Measurements from ENCODE around the gene STK32B. TPM values are rescaled to one million over a fixed set of nuclear protein-coding genes. Genes with fewer than 3 reads are reported as not detected.

The STK32B gene
- polyA plus RNA-seq, 2 of the 4 experiments (the other 2 are of a cell fraction), result 7.6 to 12.1 TPM

DNA sequence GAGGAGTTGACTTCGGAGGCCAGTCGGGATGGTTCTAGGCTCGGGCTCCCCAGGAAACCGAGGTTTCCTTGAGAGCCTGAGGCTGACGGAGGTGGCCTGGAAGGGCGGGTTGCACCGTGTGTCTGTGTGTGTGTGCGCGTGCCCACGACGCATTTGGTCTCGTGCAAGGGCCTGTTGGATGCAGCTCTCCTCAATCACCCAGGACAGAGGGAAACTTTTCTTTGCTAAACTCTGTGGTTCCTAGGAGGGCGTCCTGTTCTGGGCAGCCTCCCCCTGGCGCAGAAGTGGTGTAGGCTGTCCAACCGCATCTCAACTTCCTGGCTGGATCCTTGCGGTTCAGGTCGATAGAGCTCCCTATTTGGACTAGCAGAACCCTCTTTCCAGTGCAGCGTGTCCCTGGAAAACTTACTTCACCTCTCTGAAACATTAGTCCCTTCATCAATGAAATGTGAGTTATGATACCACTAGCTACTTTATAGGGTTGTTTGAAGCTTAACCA lies 973 bp downstream of the STK32B start:
- ATAC-seq, result peak; percentile 33 to 38; a peak in 5 of 6 replicates

GRCh38 chr4:5052726-5053425 lies 1.6 kb downstream of the STK32B start:
- CTCF ChIA-PET, result interaction anchor here (0.6 to 7.3 kb wide), 5 partner anchors 13 to 406 kb away, joined by 3 to 44 read pairs (median 3); no protein-coding TSS in a partner anchor
- Histone ChIP-seq H3K4me2 (peak overlapping the region; percentile 100), H3K4me3 (peak overlapping the region; percentile 63; the same call in 1 of the 3 replicates), H3K27ac (peak overlapping the region in 1 of 2 experiments; percentile 94; a peak in 3 of 6 replicates), H3K9me3 (no peaks in the 10 kb centered on the region), H3K4me1 (peaks cover 23% of the 10 kb centered on the region)
- POLR2A ChIA-PET, result no interaction called here
- FAIRE-seq (no peak), ATAC-seq (no peak), DNase-seq (ENCODE audit: low read depth in 1 of 2, low spot score in 1 of 2) (peak in 1 of 2 experiments; percentile 9)
- WGBS (ENCODE audit: missing lambda C conversion rate), result 87% methylated on average over 5 of the region's 6 CpGs
- no peak for TF ChIP-seq JUN (IDR thresholded peaks at IDR 0.05)
- no peak for TF ChIP-seq EHF (CRISPR knock-in tag; IDR thresholded peaks at IDR 0.05)
- no peak for TF ChIP-seq HEYL (CRISPR knock-in tag; IDR thresholded peaks at IDR 0.05)
- TF ChIP-seq POLR2A (IDR thresholded peaks at IDR 0.05; ENCODE audit: low read length), result no peak
- no peak for TF ChIP-seq GATA3 (IDR thresholded peaks at IDR 0.05; ENCODE audit: borderline replicate concordance)
- TF ChIP-seq TP53 (CRISPR knock-in tag; IDR thresholded peaks at IDR 0.05), result no peak
- TF ChIP-seq EHMT2 (IDR thresholded peaks at IDR 0.05; ENCODE audit: low read depth), result no peak
- TF ChIP-seq HDAC2 (IDR thresholded peaks at IDR 0.05), result no peak
- TF ChIP-seq HOXA7 (CRISPR knock-in tag; IDR thresholded peaks at IDR 0.05), result no peak
- TF ChIP-seq CTCF (IDR thresholded peaks at IDR 0.05), result no peak

More for the DNA sequence above, 973 bp downstream of the STK32B start:
- Histone ChIP-seq H3K27ac (peak overlapping the region; percentile 78 to 94), H3K4me2 (peak overlapping the region; percentile 100), H3K9me3 (no peaks in the 10 kb centered on the region), H3K4me3 (peak overlapping the region; percentile 63), H3K4me1 (peaks cover 23% of the 10 kb centered on the region)
- ChIA-PET CTCF (interaction anchor here (0.6 to 7.3 kb wide), 4 partner anchors 14 to 407 kb away, joined by 3 to 44 read pairs (median 4); no protein-coding TSS in a partner anchor), POLR2A (no interaction called here)
- TF ChIP-seq CHD2 (IDR thresholded peaks at IDR 0.05; ENCODE audit: low read length, partially characterized antibody) (no peak), E2F6 (IDR thresholded peaks at IDR 0.05; ENCODE audit: borderline replicate concordance, low read depth) (peak; percentile 65; the same call in 1 of the 2 replicates), RFX5 (IDR thresholded peaks at IDR 0.05) (no peak), NR3C1 (IDR thresholded peaks at IDR 0.05) (no peak)
- DNase-seq (ENCODE audit: low read depth in 1 of 2, low spot score in 1 of 2) (peak in 1 of 2 experiments; percentile 25), FAIRE-seq (no peak)
- WGBS (ENCODE audit: missing lambda C conversion rate), result 69% methylated on average over 4 of the region's 18 CpGs

GRCh38 chr4:5054532-5054931 lies 3.3 kb downstream of the STK32B start:
- Histone ChIP-seq H3K4me2 (peak overlapping the region; percentile 54), H3K9me3 (no peaks in the 10 kb centered on the region), H3K4me1 (peaks cover 23% of the 10 kb centered on the region), H3K27ac (peak overlapping the region in 1 of 2 experiments; percentile 63; a peak in 2 of 6 replicates), H3K4me3 (no peak overlapping the region)
- ATAC-seq, result no peak
- FAIRE-seq, result no peak
- WGBS (ENCODE audit: missing lambda C conversion rate), result 44% methylated on average over 5 of the region's 5 CpGs
- TF ChIP-seq EHMT2 (IDR thresholded peaks at IDR 0.05; ENCODE audit: low read depth) (no peak), GATA3 (IDR thresholded peaks at IDR 0.05; ENCODE audit: borderline replicate concordance) (0 out of 2 replicates have a peak, but pooled peaks have one; percentile 37), CHD2 (IDR thresholded peaks at IDR 0.05; ENCODE audit: low read length, partially characterized antibody) (no peak), CEBPB (IDR thresholded peaks at IDR 0.05) (peak in 1 of 2 experiments; percentile 51; a peak in 1 of 4 replicates), FOXS1 (CRISPR knock-in tag; IDR thresholded peaks at IDR 0.05) (no peak), EP300 (IDR thresholded peaks at IDR 0.05) (peak in 1 of 2 experiments; percentile 21; a peak in 1 of 5 replicates)
- TF ChIP-seq, protein P1, sequence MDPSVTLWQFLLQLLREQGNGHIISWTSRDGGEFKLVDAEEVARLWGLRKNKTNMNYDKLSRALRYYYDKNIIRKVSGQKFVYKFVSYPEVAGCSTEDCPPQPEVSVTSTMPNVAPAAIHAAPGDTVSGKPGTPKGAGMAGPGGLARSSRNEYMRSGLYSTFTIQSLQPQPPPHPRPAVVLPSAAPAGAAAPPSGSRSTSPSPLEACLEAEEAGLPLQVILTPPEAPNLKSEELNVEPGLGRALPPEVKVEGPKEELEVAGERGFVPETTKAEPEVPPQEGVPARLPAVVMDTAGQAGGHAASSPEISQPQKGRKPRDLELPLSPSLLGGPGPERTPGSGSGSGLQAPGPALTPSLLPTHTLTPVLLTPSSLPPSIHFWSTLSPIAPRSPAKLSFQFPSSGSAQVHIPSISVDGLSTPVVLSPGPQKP (IDR thresholded peaks at IDR 0.05; ENCODE audit: low read depth, low read length), result no peak
- ChIA-PET CTCF (interaction anchor here (1.5 to 7.3 kb wide), 2 partner anchors 405 to 736 kb away, joined by 5 to 44 read pairs; no protein-coding TSS in a partner anchor), POLR2A (no interaction called here)
- DNase-seq (ENCODE audit: low read depth in 1 of 2, low spot score in 1 of 2), result peak in 1 of 2 experiments; percentile 17

Measured in A549 (cell line).